NCI-H2196 treated with DMSO at 0.1 percent for 48 hours (cell line): ENCODE results near the gene RGSL1.

Source experiments
- DNase-seq: peaks from one replicate; lab custom pipeline; 2025; ENCODE audit not compliant: unreplicated experiment; lab: John Stamatoyannopoulos, UW

Gene RGSL1

DNA sequence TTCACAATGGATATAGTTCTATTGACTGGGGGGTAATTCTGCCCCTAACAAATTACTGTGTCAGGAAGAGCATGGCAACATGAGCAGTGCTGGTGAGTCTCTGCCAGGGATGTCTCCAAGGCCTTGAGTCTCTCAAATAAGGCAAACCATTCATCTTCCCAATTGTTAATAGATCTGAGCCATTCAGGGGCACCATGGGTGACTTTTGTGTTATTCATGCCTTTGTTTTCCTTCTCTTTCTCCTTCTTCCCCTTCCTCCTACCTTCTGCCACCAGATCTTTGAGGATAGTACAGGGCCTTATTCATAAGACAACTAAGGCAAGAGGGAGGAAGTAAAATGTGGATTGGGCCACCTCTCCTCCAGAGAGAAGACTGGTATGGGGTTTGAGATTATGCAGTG, at the start of gene RGSL1:
Gene RGSL1, plus strand, starts transcription at position 60 of the 400 bp plus-strand sequence. Its CDS starts 20 bp downstream, at position 80.
- no peak for DNase-seq

DNA sequence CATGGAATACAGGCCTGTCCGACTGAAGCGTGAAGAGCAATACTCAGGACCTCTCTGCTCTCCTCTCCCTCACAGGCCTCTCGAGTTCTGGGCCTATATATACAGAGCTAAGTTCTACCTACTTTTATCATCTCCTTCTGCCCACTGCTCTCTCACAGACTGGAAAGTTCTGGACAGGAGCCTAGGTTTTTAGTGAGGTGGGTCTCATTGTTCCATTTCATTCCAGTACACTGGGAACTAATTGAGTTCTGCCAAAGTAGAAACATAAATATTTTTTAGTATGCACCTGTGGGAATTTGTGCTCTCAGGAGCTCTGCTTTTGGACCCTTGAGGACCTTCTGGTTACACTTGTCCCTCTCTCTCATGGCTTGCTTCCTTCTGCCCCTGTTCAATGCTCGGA, 49.4 kb upstream of the RGSL1 start, which contains the start of gene TEDDM1:
Gene TEDDM1, minus strand, starts transcription at position 101 of the 400 bp plus-strand sequence. CDS start 182 bp downstream, outside the sequence.
- DNase-seq, result no peak

DNA sequence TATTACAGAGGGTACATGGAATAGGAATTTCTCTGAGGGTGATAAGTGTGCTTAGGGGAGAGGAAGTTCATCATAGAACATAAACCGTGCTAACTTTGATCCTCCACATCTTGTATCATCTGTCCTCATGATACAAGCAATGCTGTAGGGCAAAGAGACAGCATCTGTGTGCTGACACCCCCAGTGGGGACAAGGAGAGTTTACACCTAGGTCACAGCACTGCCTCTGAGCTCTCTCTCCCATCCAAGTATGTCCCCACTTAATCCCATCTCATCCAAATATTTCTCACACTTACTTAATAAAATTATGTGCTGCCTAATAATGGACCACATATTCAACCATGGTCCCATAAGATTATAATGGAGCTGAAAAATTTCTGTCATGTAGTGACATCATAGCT, 45.2 kb upstream of the RGSL1 start:
- no peak for DNase-seq

DNA sequence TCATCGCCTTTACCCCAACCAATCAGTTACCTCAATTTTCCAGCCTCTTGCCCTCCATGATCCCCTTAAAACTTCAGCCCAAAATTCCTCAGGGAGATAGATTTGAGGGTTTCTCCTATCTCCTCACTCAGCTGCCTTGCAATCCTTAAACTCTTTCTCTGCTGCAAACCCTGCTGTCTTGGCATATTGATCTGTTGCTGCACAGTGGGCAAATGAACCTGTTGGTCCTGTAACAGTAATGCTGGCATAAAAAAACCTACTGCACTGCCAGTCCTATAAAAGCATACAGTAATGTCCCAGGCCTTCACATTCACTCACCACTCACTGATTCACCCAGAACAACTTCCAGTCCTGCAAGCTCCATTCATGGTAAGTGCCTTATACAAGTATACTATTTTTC, 44.4 kb upstream of the RGSL1 start:
- DNase-seq, result no peak

DNA sequence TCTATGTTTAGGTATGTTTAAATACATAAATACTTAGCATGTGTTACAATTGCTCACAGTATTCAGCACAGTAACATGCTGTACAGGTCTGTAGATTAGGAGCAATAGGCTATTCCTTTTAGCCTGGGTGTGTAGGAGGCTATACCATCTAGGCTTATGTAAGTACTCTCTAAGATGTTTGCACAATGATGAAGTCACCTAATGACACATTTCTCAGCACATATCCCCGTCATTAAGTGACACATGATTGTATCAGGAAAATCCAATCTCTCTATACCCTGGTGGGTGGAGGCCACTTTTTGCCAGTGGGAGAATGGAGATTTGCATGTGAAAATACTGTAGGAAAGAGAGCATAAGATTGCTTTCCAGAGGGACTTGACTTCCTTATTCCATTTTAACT, 43.9 kb upstream of the RGSL1 start:
- no peak for DNase-seq

DNA sequence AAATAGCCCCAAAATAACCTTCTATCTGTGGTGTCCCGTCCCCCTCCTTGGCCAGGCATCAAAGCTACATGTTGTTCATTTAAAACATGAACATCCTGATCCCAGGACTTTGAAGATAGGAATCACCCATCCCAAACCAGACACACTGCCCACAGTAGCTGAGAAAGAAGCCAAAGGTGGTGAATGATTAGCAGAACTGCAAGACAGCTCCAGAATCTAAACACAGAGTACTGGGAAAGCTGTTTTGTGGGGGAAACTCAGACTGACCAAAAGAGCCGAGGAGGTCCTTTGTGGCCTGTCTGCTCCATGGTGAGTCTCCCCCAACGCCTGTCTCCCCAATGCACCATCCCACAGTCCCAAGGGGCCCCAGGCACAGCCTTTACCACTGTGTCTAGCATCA, 42.2 kb upstream of the RGSL1 start:
- DNase-seq, result no peak

DNA sequence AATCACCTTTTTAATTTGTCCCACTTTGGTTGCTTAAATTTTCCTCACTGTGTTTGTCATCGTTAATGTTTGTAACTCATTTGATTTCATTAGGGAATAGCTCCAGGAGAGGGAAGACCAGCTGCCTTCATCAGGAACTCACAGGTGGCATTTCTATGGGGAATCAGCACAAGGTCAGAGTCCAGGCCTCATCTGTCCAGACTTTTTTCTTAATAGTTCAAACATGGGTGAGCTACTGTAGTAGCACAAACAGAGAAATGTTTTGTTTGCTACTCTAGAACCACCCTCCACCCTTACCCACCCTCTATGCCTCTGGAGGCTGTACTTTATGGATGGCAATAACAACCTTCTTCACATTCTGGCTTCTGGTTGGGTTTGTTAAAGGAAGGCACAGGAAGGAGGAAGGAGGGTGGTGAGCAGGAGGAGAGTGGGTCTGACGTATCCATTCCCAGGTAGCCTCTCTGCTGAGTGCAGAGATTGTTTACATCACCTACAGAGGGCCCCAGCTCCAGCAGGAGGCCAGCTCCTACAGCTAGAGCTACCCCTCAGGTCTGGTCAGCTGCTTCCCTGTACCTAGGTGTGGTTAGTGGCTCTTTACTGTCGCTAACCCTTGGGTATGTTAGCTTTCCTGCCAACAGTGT, 41.4 kb upstream of the RGSL1 start:
- no peak for DNase-seq

DNA sequence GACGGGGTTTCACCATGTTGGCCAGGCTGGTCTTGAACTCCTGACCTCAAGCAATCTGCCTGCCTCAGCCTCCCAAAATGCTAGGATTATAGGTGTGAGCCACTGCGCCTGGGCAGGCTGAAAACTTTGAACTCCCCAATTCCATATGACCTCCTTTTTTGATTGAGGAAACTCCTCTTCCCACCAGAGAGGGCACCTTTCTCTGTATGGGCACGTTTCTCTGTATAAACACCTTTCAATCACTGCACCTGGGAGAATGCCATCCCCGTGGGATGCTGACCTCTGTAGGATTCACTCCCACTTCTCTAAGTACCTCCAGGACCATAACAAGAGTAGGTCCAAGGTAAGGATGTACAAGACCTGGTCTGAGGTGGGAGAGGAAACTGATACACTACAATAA, 39.8 kb upstream of the RGSL1 start:
- DNase-seq, result no peak

DNA sequence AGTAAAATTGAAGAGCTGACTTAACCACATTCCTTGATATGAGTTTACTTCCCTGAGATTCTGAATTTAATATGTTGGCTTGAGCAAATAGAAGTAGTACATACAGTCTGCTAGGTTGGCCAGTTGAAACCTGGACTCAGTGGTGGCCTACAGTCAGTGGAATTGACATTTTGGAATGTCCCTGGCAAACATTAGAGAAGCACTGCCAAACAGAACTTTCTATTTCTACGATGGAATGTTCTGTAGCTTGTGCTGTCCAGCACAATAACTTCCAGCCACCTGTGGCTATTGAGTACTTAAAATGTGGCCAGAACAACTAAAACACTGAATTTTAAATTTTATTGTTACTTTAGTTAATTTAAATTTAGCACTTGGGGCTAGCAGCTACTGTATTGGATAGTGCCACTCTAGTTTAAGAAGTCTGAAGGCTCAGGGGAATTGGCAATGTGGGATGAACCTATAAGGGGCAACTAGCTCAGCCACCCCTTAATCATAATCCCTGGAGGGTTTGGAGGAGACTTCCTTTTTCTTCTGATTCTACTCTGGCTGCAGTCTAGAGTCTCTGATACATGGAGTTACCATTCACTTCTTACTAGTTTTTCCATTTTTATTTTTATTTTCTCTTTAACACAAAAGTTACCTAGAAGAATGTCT, 39.2 kb upstream of the RGSL1 start:
- DNase-seq, result no peak

DNA sequence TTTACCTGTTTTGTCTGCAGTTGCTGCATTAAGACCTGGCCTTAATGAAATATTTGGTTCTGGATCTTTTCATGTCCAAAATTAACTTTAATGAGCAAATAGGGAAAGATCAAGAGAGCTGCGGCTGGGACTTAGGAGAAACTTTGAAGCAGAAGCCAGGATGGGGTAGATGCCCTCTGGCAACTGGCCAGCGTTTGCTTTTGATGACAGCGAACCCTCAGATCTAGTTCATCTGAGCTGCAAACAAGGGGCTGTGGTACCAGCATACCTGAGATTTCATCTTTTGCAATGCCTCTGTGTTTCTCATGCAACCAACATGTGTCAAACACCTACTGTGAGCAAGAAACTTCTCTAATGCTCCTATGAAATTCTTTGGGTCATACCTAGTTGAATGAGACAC, 36.5 kb upstream of the RGSL1 start:
- no peak for DNase-seq

DNA sequence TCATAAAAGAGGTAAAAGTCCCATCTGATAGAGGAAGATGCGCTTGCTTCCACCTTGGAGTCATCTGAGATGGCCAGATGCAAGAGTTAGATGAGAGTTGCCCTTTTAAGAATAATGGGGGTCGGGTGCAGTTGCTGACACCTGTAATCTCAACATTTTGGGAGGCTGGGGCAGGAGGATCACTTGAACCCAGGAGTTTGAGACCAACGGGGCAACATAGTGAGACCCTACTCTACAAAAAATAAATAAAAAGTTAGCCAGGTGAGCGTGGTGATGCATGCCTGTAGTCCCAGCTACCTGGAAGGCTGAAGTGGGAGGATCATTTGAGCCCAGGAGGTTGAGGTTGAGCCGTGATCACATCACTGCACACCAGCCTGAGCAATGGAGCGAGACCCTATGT, 36.0 kb upstream of the RGSL1 start:
- DNase-seq, result no peak

DNA sequence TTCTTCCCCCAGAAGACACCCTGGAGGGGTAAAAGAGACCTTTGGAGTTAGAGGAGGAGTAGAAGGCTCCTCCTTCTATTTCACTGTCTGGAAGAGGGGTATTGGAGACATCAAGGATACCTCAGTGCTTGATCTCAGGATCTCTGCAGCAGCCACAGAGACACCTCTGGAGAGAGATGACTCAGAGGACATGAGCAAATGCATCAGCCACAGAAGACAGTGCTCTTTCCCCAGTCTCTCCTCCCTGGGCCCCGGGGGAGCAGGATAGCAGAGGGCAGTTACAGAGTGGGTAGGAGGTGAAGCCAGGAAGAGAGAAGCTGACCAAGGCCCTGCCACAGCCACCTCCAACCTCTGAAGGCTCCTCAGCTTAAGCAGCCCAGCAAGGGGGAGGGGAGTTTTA, 34.2 kb upstream of the RGSL1 start:
- DNase-seq, result no peak

DNA sequence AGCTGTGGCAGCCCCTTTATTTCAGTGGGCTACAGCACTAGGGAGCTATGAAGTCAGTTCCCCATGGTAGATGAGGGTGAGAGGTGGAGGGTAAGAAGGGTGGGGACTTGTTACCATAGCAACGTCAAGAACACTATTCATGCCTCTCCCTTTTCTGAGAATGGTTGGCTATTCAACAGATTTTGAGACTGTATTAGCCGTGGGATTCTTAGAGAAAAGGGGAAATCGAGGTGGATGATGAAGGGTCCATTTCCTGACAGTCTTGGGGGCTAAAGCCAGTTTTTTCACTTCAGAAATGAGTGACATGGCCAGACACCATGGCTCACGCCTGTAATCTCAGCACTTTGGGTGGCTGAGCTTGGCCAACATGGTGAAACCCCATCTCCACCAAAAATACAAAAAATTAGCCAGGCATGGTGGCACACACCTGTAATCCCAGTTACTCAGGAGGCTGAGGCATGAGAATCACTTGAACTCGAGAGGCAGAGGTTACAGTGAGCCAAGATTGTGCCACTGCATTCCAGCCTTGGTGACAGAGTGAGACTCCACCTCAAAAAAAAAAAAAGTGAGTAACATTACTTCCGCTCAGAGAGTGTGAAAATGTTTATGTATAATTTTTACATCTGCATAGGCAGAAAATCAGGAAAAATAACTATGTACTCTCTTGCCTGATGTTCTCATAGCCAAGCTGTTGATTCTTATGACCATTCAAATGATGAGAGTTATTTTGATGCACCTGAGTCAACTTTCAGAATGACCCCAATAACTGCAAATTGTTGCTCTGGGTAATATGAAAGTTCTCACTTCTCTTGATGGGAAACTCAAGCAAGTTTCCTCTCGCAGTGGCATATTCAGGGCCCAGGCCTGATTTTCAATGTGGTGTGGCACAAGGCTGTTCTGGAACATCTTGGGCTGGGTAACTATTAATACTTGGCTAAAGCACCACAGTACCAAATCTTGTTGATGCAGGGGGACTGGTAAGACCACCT, 23.2 kb upstream of the RGSL1 start:
- no peak for DNase-seq

DNA sequence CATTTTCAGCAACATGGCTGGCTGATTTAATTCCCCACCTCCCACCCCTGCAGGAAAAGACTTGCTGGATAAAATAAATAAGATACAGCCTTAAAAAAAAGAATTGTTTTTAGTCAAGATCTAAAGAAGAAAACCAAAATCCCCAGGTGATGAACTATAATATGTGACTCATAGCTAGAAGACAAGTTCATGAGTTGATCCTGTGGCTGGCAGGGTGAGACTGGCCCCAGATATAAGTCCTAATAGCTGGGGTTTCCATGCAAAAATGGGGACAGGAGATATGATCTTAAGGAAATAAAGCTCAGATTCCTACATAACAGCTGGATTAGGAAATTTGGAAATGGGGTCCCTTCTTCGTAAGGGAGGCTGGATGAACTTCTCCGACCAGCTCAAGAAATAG, 21.9 kb upstream of the RGSL1 start:
- DNase-seq, result no peak

DNA sequence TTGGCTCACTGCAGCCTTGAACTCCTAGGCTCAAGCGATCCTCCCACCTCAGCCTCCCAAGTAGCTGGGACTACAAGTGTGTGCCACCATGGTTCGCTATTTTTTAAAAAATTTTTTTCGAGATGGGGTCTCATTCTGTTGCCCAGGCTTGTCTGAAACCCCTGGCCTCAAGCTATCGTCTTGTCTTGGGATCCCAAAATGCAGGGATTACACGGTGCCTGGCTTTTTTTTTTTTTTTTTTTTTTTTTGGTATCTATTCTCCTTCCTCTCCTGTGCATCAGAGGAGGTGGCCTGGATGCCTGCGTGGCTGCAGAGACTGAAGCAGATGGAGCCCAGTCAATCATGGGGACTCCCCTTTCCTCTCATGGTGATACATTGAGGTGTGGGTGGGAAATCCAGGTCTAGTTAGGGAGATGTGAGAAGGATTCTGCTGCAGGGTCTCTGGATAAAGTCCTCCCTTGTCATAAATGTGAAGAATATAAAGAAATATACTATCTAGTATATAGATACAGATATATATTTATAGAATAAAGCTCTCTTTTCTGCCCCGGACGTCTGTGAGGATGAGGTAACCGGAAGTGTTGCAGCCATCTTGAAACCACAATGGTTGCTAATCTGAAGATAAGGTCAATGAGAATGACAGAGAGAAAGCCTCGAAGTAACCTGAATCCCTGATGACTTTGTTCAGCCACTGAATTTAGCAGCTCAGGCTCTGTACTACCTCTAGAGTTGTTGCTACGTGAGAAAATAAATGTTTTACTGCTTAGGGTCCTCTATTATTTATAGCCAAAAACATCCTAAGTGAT, 19.5 kb upstream of the RGSL1 start:
- no peak for DNase-seq

DNA sequence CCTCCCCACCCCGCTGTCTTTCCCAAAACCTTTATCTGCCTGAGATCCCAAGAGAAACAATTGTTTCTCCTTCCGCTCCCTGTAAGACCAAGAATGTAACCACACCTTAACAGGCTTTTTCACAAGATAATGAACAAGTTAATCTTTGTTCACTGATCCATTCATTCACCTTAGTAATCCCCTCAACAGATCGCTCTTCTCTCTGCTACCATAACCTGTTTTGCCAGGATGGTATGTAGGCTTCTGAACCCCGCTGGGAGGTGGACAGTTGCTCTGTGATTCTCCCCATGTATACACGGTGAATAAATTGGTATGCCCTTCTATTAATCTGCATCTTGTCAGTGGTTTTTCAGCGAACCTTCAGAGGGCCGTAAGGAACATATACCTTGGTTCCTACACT, 18.7 kb upstream of the RGSL1 start:
- DNase-seq, result no peak

DNA sequence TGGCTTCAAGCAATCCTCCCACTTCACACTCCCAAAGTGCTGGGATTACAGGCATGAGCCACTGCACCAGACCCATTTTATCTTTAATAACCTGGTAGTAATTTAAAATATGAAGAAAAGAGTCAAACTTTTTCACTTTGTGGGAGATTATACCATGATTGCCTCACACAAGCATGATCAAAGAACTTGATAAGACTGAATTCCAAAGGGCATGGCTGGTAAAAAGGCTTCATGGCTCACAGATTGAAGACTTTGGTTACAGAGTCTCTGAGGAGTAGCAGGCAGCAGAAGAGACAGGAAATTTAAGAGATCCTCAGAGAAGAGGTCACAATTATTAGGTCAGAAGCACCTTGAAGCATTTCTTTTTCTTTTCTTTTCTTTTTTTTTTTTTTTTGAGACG, 16.4 kb upstream of the RGSL1 start:
- no peak for DNase-seq

DNA sequence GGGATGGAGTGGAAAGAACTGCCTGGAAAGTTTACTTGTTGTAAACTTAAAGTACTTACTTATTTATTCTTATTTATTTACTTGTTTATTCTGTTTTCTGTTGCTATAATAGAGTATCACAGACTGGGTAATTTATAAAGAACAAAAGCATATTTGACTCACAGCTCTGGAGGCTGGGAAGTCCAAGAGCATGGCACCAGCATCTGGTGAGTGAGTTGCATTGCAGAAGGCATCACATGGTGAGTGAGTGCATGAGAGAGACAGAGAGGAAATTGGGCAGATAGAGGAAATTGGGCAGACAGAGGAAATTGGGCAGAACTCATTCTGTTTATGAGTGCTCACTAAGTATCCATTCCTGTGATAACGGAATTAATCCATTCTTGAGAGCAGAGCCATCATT, 11.6 kb upstream of the RGSL1 start:
- DNase-seq, result no peak

DNA sequence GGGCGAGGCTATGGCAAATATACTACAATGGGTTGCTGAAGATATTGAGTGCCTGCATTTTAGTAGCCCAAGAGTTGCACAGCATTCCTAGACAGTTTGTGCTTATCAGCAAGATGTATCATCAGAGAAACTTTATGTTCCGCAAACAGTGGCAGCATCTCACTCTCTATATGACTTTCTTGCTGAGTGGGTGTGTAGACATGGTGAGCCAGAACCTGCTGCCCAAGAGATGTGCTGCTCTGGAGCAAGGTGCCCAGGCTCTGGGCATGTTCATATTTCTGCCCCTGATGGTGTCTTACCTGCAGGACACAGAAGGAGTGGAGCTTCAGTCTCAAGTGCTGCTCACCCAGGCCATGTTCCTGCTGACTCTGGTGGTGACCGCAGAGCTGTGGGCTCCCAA, 8.2 kb upstream of the RGSL1 start:
- DNase-seq, result no peak

DNA sequence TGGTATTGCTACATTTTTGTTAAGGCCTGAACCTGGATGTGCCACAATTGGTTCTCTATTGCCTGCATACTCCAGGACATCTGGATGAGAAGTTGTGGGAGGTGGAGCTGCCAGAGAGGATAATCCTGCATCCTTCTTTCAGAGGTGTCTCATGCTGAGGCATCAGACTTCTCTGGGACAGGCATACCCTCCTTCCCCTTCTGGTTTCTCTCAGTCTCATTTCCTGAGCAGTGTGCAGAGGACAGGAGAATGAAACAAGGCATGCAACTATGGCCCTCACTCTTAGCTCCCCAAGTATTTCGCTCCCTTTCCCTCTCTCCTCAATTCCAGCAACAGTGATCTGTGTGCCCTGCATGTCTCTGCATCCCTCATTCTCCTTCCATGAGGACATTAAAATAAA, 7.6 kb upstream of the RGSL1 start:
- DNase-seq, result no peak

DNA sequence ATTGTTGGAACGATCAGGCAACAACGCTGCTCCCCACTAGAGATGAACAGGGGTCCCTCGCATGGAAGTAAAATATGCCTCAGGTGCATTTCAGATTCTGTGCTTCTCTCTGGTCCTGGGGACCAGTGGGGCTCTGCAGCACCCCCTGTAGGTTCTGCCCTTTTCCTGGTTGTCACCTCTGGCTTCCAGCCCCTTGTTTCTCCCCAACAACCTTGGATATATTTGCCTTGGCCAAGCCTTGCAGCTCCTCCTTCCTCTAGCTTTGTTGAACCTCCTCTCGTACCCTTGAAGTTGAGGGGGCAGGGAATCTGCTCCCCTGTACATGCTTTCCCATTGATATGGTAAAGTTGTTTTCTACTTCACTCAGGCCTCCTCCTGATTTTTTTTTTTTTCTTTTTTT, 5.4 kb upstream of the RGSL1 start:
- DNase-seq, result no peak
